ENCODE results near the gene EPS15.
A peak's percentile ranks its signal among the peaks of the same experiment; 100 is the strongest.

EPS15 gene

GRCh38 chr1:51519048-51519864 lies at the start of gene EPS15:
Gene EPS15, minus strand, starts transcription at chr1:51519266. Its CDS starts 35 bp downstream, at chr1:51519231.
- Histone ChIP-seq H3K9me3 (ENCODE audit: insufficient read depth, low read length) (no peaks in the 10 kb centered on the region), H3K36me3 (ENCODE audit: low read length) (no peaks in the 10 kb centered on the region), H3F3A (ENCODE audit: insufficient read depth) (peaks cover 46% of the 10 kb centered on the region), H3K9ac (ENCODE audit: low read length) (peak within 1 kb of the TSS; percentile 83), H3K4me3 (ENCODE audit: insufficient read depth, low read length, poor library complexity, severe bottlenecking) (peak within 1 kb of the TSS; percentile 92), H3K27me3 (ENCODE audit: low read length) (no peaks in the 10 kb centered on the region), H3K27ac (ENCODE audit: low read depth, low read length) (peak within 1 kb of the TSS; percentile 87), H3K9me2 (replicated peaks; ENCODE audit: insufficient read depth, low read length) (no peaks in the 10 kb centered on the region), H3K79me2 (ENCODE audit: insufficient read depth, low read length) (peaks cover 47% of the 10 kb centered on the region), H2AFZ (ENCODE audit: low read depth, low read length, severe bottlenecking) (peak within 1 kb of the TSS; percentile 61), H3K4me2 (ENCODE audit: low read depth, low read length, poor library complexity, severe bottlenecking) (peak within 1 kb of the TSS; percentile 81), H4K20me1 (ENCODE audit: low read depth, low read length) (no peaks in the 10 kb centered on the region)
- no peak for TF ChIP-seq CTCF (IDR thresholded peaks at IDR 0.05; ENCODE audit: insufficient read depth, low read length, poor library complexity, severe bottlenecking)
- no peak for TF ChIP-seq EZH2phosphoT487 (conservative IDR thresholded peaks at IDR 0.05; ENCODE audit: low read length)

- Histone ChIP-seq H3K36me3 (ENCODE audit: low read length) (no peaks in the 10 kb centered on the region), H3K9me2 (replicated peaks; ENCODE audit: insufficient read depth, low read length) (no peaks in the 10 kb centered on the region), H3K4me3 (ENCODE audit: insufficient read depth, low read length, poor library complexity, severe bottlenecking) (no peak overlapping the region), H3F3A (ENCODE audit: insufficient read depth) (no peaks in the 10 kb centered on the region), H3K79me2 (ENCODE audit: insufficient read depth, low read length) (no peaks in the 10 kb centered on the region), H3K9ac (ENCODE audit: low read length) (no peak overlapping the region), H4K20me1 (ENCODE audit: low read depth, low read length) (no peaks in the 10 kb centered on the region), H2AFZ (ENCODE audit: low read depth, low read length, severe bottlenecking) (no peak overlapping the region), H3K9me3 (ENCODE audit: insufficient read depth, low read length) (no peaks in the 10 kb centered on the region), H3K27ac (ENCODE audit: low read depth, low read length) (no peak overlapping the region), H3K4me2 (ENCODE audit: low read depth, low read length, poor library complexity, severe bottlenecking) (no peak overlapping the region), H3K27me3 (ENCODE audit: low read length) (no peaks in the 10 kb centered on the region)
- no peak for TF ChIP-seq EZH2phosphoT487 (conservative IDR thresholded peaks at IDR 0.05; ENCODE audit: low read length)
- no peak for TF ChIP-seq CTCF (IDR thresholded peaks at IDR 0.05; ENCODE audit: insufficient read depth, low read length, poor library complexity, severe bottlenecking)
Measured at GRCh38 chr1:51568231-51568935, 49.3 kb upstream of the EPS15 start.

- no peak overlapping the region for H3K4me2 ChIP-seq (ENCODE audit: low read depth, low read length, poor library complexity, severe bottlenecking)
- H3K9ac ChIP-seq (ENCODE audit: low read length), result no peak overlapping the region
- no peak for TF ChIP-seq EZH2phosphoT487 (conservative IDR thresholded peaks at IDR 0.05; ENCODE audit: low read length)
- no peak for TF ChIP-seq CTCF (IDR thresholded peaks at IDR 0.05; ENCODE audit: insufficient read depth, low read length, poor library complexity, severe bottlenecking)
- H2AFZ ChIP-seq (ENCODE audit: low read depth, low read length, severe bottlenecking), result no peak overlapping the region
- no peaks in the 10 kb centered on the region for H3K9me2 ChIP-seq (replicated peaks; ENCODE audit: insufficient read depth, low read length)
- H3K36me3 ChIP-seq (ENCODE audit: low read length), result no peaks in the 10 kb centered on the region
- no peaks in the 10 kb centered on the region for H3F3A ChIP-seq (ENCODE audit: insufficient read depth)
- H3K9me3 ChIP-seq (ENCODE audit: insufficient read depth, low read length), result no peaks in the 10 kb centered on the region
- no peaks in the 10 kb centered on the region for H3K79me2 ChIP-seq (ENCODE audit: insufficient read depth, low read length)
- H3K27me3 ChIP-seq (ENCODE audit: low read length), result no peaks in the 10 kb centered on the region
- no peak overlapping the region for H3K27ac ChIP-seq (ENCODE audit: low read depth, low read length)
- no peak overlapping the region for H3K4me3 ChIP-seq (ENCODE audit: insufficient read depth, low read length, poor library complexity, severe bottlenecking)
- H4K20me1 ChIP-seq (ENCODE audit: low read depth, low read length), result no peaks in the 10 kb centered on the region
Measured at GRCh38 chr1:51567653-51568052, 48.6 kb upstream of the EPS15 start.
